ENCODE measurements around the gene SUN2. TPM values are rescaled to one million over a fixed set of nuclear protein-coding genes. Genes with fewer than 3 reads are reported as not detected.

Gene SUN2
- total and polyA plus RNA-seq, 2 of the 4 experiments (the other 2 are of a cell fraction): 27.8 to 50.0 TPM

DNA sequence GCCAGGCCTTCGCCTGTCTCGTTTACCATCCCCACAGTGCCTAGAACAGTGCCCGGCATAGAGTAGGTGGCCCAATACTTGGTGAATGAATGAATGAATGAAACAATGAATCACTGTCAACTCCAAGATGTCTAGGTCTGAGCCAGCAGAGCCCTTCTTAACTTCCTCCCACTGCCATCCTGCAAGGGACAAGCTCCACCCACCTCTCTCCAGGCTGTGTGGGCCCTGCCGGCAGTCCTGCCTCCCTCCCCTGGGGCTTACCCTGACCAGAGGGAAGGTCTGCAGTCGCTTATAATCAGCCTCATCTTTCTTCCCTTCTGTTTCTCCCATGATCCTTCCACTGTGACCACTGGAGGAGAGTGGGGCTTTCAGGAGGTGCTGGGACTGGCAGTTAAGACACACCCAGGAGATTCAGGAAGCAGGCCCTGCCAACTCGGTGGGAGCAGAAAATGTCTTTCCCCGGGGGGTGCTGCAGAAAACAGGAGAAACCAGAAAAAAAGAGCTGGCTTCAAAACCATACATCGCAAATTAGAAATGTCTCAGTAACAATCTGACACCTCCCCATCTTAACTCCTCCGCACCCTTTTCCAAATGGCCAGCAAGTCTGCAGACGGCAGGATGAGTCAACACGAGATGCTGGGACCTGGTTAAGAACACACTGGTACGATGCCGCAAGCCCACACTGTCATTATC, 26.8 kb upstream of the SUN2 start (continued):
- TF ChIP-seq RFX5 (IDR thresholded peaks at IDR 0.05; ENCODE audit: low read depth, low read length): no peak

- H3K18ac ChIP-seq (ENCODE audit: low read depth, low read length): no peak overlapping the region
- peaks cover 10% of the 10 kb centered on the region for H4K20me1 ChIP-seq (ENCODE audit: insufficient read depth, low read length)
- POLR2A ChIA-PET (ENCODE audit: unreplicated experiment): no interaction called here
- peaks cover 2% of the 10 kb centered on the region; the same call in 1 of the 2 replicates for H3K4me1 ChIP-seq (ENCODE audit: control insufficient read depth, insufficient read depth, low read length)
- H3K4me2 ChIP-seq (ENCODE audit: low read depth, low read length): no peak overlapping the region
- CTCF ChIA-PET: no interaction called here
- H3K27ac ChIP-seq (ENCODE audit: insufficient read depth, low read length): no peak overlapping the region
- no peak overlapping the region for H2BK20ac ChIP-seq (ENCODE audit: low read depth, low read length)
- no peaks in the 10 kb centered on the region for H3K27me3 ChIP-seq (ENCODE audit: control insufficient read depth, insufficient read depth, low read length)
- no peak overlapping the region for H4K5ac ChIP-seq (ENCODE audit: low read depth, low read length)
- no peak overlapping the region for H3K4me3 ChIP-seq (ENCODE audit: insufficient read depth, low read depth, low read length)
- peaks cover 11% of the 10 kb centered on the region; the same call in 1 of the 2 replicates for H3K9me1 ChIP-seq (ENCODE audit: insufficient read depth, low read length)
- no peak overlapping the region for H2AFZ ChIP-seq (replicated peaks; ENCODE audit: low read length, poor library complexity)
- H2BK5ac ChIP-seq (ENCODE audit: low read depth, low read length, poor library complexity, severe bottlenecking): no peak overlapping the region
- no peak overlapping the region for H3K56ac ChIP-seq (ENCODE audit: extremely low read depth, insufficient read depth, low read length)
- ATAC-seq (ENCODE audit: low read depth) (no peak), DNase-seq (no peak)
- H2BK120ac ChIP-seq (ENCODE audit: low read depth, low read length): no peak overlapping the region
- H3K36me3 ChIP-seq (ENCODE audit: control insufficient read depth, insufficient read depth, low read length): peaks cover 17% of the 10 kb centered on the region; the same call in 1 of the 2 replicates
- H3K9me3 ChIP-seq (ENCODE audit: control insufficient read depth, insufficient read depth, low read length): no peaks in the 10 kb centered on the region
- H3K14ac ChIP-seq (replicated peaks; ENCODE audit: low read depth, low read length): no peak overlapping the region
- no peak overlapping the region for H2BK15ac ChIP-seq (ENCODE audit: low read depth, low read length)
- H3K23ac ChIP-seq (ENCODE audit: low read depth, low read length): no peak overlapping the region
- BruUV-seq (replicated peaks): no TSS peak
- dilution Hi-C loops (cut with HindIII; ENCODE audit: low sequenced_read_pairs, unreplicated experiment): no loop called here
- in situ Hi-C loops (cut with MboI; ENCODE audit: low sequenced_read_pairs): no loop called here
- H2AK9ac ChIP-seq (replicated peaks; ENCODE audit: low read depth, low read length, poor library complexity): no peak overlapping the region
- H3K9ac ChIP-seq (ENCODE audit: low read depth, low read length): no peak overlapping the region
- intact Hi-C loops (cut with micrococcal nuclease): no loop called here
- no peak overlapping the region for H3K4ac ChIP-seq (ENCODE audit: low read depth, low read length)
- no peak overlapping the region for H4K91ac ChIP-seq (ENCODE audit: insufficient read depth, low read depth, low read length)
- no peak for TF ChIP-seq USF2 (IDR thresholded peaks at IDR 0.05; ENCODE audit: low read depth, low read length)
- TF ChIP-seq, protein P1, sequence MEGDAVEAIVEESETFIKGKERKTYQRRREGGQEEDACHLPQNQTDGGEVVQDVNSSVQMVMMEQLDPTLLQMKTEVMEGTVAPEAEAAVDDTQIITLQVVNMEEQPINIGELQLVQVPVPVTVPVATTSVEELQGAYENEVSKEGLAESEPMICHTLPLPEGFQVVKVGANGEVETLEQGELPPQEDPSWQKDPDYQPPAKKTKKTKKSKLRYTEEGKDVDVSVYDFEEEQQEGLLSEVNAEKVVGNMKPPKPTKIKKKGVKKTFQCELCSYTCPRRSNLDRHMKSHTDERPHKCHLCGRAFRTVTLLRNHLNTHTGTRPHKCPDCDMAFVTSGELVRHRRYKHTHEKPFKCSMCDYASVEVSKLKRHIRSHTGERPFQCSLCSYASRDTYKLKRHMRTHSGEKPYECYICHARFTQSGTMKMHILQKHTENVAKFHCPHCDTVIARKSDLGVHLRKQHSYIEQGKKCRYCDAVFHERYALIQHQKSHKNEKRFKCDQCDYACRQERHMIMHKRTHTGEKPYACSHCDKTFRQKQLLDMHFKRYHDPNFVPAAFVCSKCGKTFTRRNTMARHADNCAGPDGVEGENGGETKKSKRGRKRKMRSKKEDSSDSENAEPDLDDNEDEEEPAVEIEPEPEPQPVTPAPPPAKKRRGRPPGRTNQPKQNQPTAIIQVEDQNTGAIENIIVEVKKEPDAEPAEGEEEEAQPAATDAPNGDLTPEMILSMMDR (conservative IDR thresholded peaks at IDR 0.05; ENCODE audit: low read depth, low read length): no peak
- no peak for TF ChIP-seq NFE2L2 (IDR thresholded peaks at IDR 0.05; ENCODE audit: low read depth, low read length)
- no peak for TF ChIP-seq POLR2A (IDR thresholded peaks at IDR 0.05; ENCODE audit: low read depth, low read length)
- TF ChIP-seq RCOR1 (IDR thresholded peaks at IDR 0.05; ENCODE audit: insufficient replicate concordance, low read length): no peak
- TF ChIP-seq CHD1 (IDR thresholded peaks at IDR 0.05; ENCODE audit: low read depth, low read length): no peak
- TF ChIP-seq RFX5 (IDR thresholded peaks at IDR 0.05; ENCODE audit: low read depth, low read length): no peak
- no peak for TF ChIP-seq BHLHE40 (IDR thresholded peaks at IDR 0.05; ENCODE audit: low read depth, low read length)
- TF ChIP-seq FOS (IDR thresholded peaks at IDR 0.05; ENCODE audit: low read depth, low read length): no peak
- TF ChIP-seq ELK1 (IDR thresholded peaks at IDR 0.05; ENCODE audit: borderline replicate concordance, low read depth, low read length): no peak
- TF ChIP-seq SMC3 (IDR thresholded peaks at IDR 0.05; ENCODE audit: low read depth, low read length): no peak
- no peak overlapping the region for H4K8ac ChIP-seq (ENCODE audit: low read depth in 2 of 2, low read length in 2 of 2)
- 90% methylated on average over 4 of the region's 13 CpGs; no CpG with 5 or more reads in 1 of the 2 experiments for WGBS, 2 experiments (ENCODE audit: extremely low coverage in 2 of 2, insufficient read length in 1 of 2)
- peaks cover 0 to 22% of the 10 kb centered on the region in 2 experiments; a peak in 2 of 4 replicates for H3K79me1 ChIP-seq (ENCODE audit: low read depth in 1 of 2, low read length in 2 of 2)
- no peak overlapping the region for H2AK5ac ChIP-seq (ENCODE audit: low read depth, low read length)
Measured at GRCh38 chr22:38781033-38781432, 25.2 kb upstream of the SUN2 start.
